ENCODE results near the gene NPRL2.

GRCh38 chr3:50341537-50341936 lies 9.0 kb downstream of the NPRL2 start:
- TF ChIP-seq EZH2 (IDR thresholded peaks at IDR 0.05; ENCODE audit: borderline replicate concordance, low read length), result no peak
- TF ChIP-seq CTCF (IDR thresholded peaks at IDR 0.05; ENCODE audit: low read length), result no peak

All from OCI-LY1 (cell line).